Nephron (organoid): Measurements from ENCODE around the gene DENND6B.
A peak's percentile ranks its signal among the peaks of the same experiment; 100 is the strongest.

Experiments used
- H3K27ac Mint-ChIP-seq, 3 experiments: 2 replicates each; pipeline ENCODE4 v1.8.0; 2020; ENCODE audit warnings: mixed read lengths in 3 of 3, mild to moderate bottlenecking in 2 of 3, moderate library complexity in 1 of 3
- H3K27me3 Mint-ChIP-seq: 2 replicates; pipeline ENCODE4 v1.8.0; 2021; ENCODE audit warnings: low read depth, mild to moderate bottlenecking, moderate library complexity, mixed read lengths
- H3K36me3 Mint-ChIP-seq: 2 replicates; pipeline ENCODE4 v1.8.0; 2020; ENCODE audit warnings: low read depth, mixed read lengths
- H3K4me1 Mint-ChIP-seq: 2 replicates; pipeline ENCODE4 v1.8.0; 2020; ENCODE audit warnings: mixed read lengths
- H3K4me3 Mint-ChIP-seq, 3 experiments: 2 replicates each; pipeline ENCODE4 v1.8.0; 2020; ENCODE audit warnings: mild to moderate bottlenecking in 3 of 3, mixed read lengths in 3 of 3, moderate library complexity in 2 of 3
- H3K9me3 Mint-ChIP-seq: 2 replicates; pipeline ENCODE4 v1.8.0; 2020; ENCODE audit warnings: mixed read lengths
- CTCF ChIP-seq, 3 experiments: fragments of 200-600 bp; sonication (generic); IDR thresholded peaks; one replicate each; pipeline ENCODE4 v1.5.0; 2021; ENCODE audit warnings: antibody characterized with exemption in 3 of 3; ENCODE audit not compliant: unreplicated experiment in 3 of 3

Gene DENND6B

GRCh38 chr22:50266994-50267393 lies 59.8 kb downstream of the DENND6B start:
- H3K27ac Mint-ChIP-seq, result no peak overlapping the region
- no peak for TF ChIP-seq CTCF (IDR thresholded peaks at IDR 0.05; ENCODE audit: unreplicated experiment in 3 of 3)
- no peaks in the 10 kb centered on the region for H3K36me3 Mint-ChIP-seq
- H3K9me3 Mint-ChIP-seq, result no peaks in the 10 kb centered on the region
- no peak overlapping the region for H3K4me3 Mint-ChIP-seq
- H3K4me1 Mint-ChIP-seq, result peaks cover 4% of the 10 kb centered on the region
- peaks cover 22% of the 10 kb centered on the region for H3K27me3 Mint-ChIP-seq

DNA sequence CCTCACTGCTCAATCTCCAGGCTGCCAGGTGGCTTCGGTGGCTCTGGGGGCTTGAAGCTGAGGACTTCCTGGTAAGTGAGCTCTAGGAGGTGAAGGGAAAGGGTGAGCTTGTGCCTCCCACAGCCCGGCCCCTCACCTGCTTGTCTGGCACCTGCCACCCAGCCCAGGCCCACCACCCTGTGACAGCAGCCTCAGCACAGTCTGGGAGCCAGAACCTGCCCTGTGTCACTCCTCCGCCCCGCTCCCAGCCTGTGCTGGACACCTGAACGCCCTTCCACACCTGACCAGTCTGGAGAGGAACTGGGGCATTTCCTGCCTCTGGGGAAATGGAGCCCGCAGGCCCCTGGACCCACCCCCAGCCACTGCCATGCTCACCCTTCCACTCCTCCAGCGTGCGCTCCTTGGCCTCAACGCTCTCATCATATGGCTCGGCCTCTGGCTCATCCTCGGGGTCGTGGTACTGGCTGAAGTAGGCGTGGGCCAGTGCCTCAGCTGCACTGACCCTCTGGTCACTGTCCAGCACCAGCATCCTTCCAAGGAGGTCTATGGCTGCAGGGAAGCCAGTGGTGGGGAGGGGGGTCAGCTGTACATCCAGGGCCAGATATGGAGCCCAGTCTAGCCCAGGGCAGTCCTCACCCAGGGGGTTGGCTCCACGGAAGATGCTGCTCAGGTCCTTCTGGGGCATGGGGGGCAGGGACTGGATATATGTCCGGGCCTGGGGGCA lies 61.7 kb downstream of the DENND6B start:
- H3K4me3 Mint-ChIP-seq, result peak overlapping the region in 2 of 3 experiments; percentile 22 to 67
- peaks cover 17% of the 10 kb centered on the region for H3K27me3 Mint-ChIP-seq
- no peak overlapping the region for H3K27ac Mint-ChIP-seq
- no peaks in the 10 kb centered on the region for H3K36me3 Mint-ChIP-seq
- H3K4me1 Mint-ChIP-seq, result peaks cover 4% of the 10 kb centered on the region
- no peak for TF ChIP-seq CTCF (IDR thresholded peaks at IDR 0.05; ENCODE audit: unreplicated experiment in 3 of 3)
- H3K9me3 Mint-ChIP-seq, result no peaks in the 10 kb centered on the region

GRCh38 chr22:50264104-50264745 lies 62.6 kb downstream of the DENND6B start:
- H3K36me3 Mint-ChIP-seq, result no peaks in the 10 kb centered on the region
- no peak overlapping the region for H3K27ac Mint-ChIP-seq
- H3K4me3 Mint-ChIP-seq, result peak overlapping the region in 2 of 3 experiments; percentile 11 to 23
- no peak for TF ChIP-seq CTCF (IDR thresholded peaks at IDR 0.05; ENCODE audit: unreplicated experiment in 3 of 3)
- peaks cover 14% of the 10 kb centered on the region for H3K27me3 Mint-ChIP-seq
- H3K4me1 Mint-ChIP-seq, result peaks cover 4% of the 10 kb centered on the region
- H3K9me3 Mint-ChIP-seq, result no peaks in the 10 kb centered on the region

DNA sequence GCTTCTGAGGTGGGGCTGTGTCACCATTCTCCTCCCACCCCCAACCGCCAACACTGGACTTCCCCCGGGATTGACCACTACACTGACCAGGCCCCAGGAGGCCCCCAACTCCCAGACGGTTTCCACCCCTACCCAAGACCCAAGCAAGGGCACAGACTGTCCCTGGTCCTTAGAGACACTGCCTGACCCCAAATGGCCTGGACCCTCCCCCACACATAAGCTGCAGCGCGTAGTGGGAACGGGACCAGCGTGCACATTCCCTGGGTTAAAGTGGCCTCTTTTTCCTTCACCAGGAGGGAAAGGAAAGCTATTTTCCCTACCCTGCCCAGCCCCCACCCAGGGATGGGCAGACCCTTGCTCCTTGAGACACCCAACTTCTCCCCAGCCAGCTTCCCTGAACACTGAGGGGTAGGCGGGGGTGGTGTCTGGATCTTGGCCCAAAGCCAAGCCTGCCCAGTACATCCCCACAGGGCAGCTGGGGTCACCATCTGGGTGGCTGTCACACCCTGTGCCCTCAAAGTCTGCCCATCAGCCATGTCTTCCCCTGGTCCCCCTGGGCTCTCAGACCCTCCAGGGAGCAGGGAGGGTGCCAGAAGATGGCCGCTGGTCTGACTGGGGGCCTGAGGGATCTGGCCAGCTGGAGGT lies 63.7 kb downstream of the DENND6B start:
- Mint-ChIP-seq H3K4me3 (peak overlapping the region; percentile 21 to 53 (median 31)), H3K9me3 (no peaks in the 10 kb centered on the region), H3K27me3 (peaks cover 6% of the 10 kb centered on the region), H3K36me3 (no peaks in the 10 kb centered on the region), H3K27ac (no peak overlapping the region), H3K4me1 (no peaks in the 10 kb centered on the region)
- no peak for TF ChIP-seq CTCF (IDR thresholded peaks at IDR 0.05; ENCODE audit: unreplicated experiment in 3 of 3)

DNA sequence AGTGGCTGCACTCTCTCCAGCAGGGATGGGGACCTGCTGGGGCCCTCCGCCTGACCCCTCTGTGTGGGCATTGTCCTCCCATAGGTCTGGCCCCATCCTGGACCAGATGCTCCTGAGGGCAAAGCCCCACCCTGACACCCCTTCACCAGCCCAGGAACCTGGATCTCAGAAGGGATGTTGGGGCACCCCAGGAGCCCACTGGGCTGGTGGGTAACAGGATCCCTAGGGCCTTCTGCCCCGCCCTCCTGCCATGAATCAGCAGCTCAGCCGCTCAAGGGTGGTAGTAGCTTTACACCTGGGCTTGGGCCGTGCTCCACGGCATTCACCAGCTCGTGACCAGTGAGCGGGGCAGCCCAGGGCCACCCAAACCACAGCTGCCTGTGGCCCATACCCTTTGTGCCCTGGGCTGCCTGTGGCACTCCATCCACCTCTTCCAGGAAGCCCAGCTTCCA lies 64.3 kb downstream of the DENND6B start:
- no peaks in the 10 kb centered on the region for H3K36me3 Mint-ChIP-seq
- H3K9me3 Mint-ChIP-seq, result no peaks in the 10 kb centered on the region
- no peak for TF ChIP-seq CTCF (IDR thresholded peaks at IDR 0.05; ENCODE audit: unreplicated experiment in 3 of 3)
- H3K27me3 Mint-ChIP-seq, result peaks cover 6% of the 10 kb centered on the region
- no peak overlapping the region for H3K27ac Mint-ChIP-seq
- H3K4me1 Mint-ChIP-seq, result no peaks in the 10 kb centered on the region
- peak overlapping the region; percentile 79 to 82 (median 79) for H3K4me3 Mint-ChIP-seq
